K562 (cell line): ENCODE measurements around the gene WDR88. TPM values are rescaled to one million over a fixed set of nuclear protein-coding genes. Genes with fewer than 3 reads are reported as not detected.

Experiments
- ATAC-seq: fragments of 200-7000 bp; cut with Tn5 transposase; 3 replicates; pipeline ENCODE4 v1.9.1; 2020; ENCODE audit warnings: moderate library complexity
- BruUV-seq: library from RNA; stranded (reverse); fragments of 400-500 nt; replicated peaks from 2 replicates; lab custom pipeline; 2021; lab: Mats Ljungman, UMichigan
- CTCF ChIA-PET: fragments of 300-600 bp; formaldehyde crosslinking; extraction: SDS; loops from one replicate; lab custom pipeline; 2021; ENCODE audit warnings: low intra/inter-chr PET ratio; lab: Yijun Ruan, JAX
- POLR2A ChIA-PET: fragments of 300-600, 350-650 bp; sonication (Branson Sonifier 250); formaldehyde crosslinking; extraction: SDS; loops from one replicate; lab custom pipeline; 2021; ENCODE audit warnings: antibody characterized with exemption, inconsistent platforms; lab: Yijun Ruan, JAX
- DNase-seq, 4 experiments: peaks; one replicate each; pipeline versions ENCODE4 v3.0.0 to v3.0.0-alpha.2; 2011 to 2018; ENCODE audit warnings: low spot score in 3 of 4, mixed read lengths in 3 of 4; ENCODE audit errors: extremely low read depth in 1 of 4
- FAIRE-seq: peaks from 2 replicates; lab custom pipeline; 2011; peaks lifted over from hg19 to GRCh38; lab: Jason Lieb, UNC
- H2AFZ ChIP-seq: 2 replicates; pipeline ENCODE4 v1.6.0; 2011; ENCODE audit warnings: low read depth, low read length, control low read depth, inconsistent platforms
- H3K27ac ChIP-seq: fragments of 200-600 bp; 3 replicates; pipeline ENCODE4 v1.8.0; 2011; ENCODE audit warnings: low read depth, mild to moderate bottlenecking, control low read depth, inconsistent platforms, low read length, moderate library complexity, mixed read lengths; ENCODE audit errors: extremely low read depth
- H3K27me3 ChIP-seq, 2 experiments: fragments of 300-600 bp in 1 of 2; 2 replicates in 1 of 2; 3 replicates in 1 of 2; pipeline versions ENCODE4 v1.6.0 to v1.8.0; 2011; ENCODE audit warnings: inconsistent platforms in 2 of 2, low read length in 2 of 2, mild to moderate bottlenecking in 1 of 2, mixed read lengths in 1 of 2, moderate library complexity in 1 of 2; ENCODE audit not compliant: control insufficient read depth in 2 of 2, insufficient read depth in 2 of 2
- H3K36me3 ChIP-seq: fragments of 300-600 bp; 3 replicates; pipeline ENCODE4 v1.8.0; 2011; ENCODE audit warnings: mild to moderate bottlenecking, low read length, inconsistent platforms; ENCODE audit not compliant: control insufficient read depth, insufficient read depth
- H3K4me1 ChIP-seq, 2 experiments: fragments of 200-600 bp in 1 of 2; replicated peaks in 1 of 2; 2 replicates in 1 of 2; 3 replicates in 1 of 2; pipeline versions ENCODE4 v1.5.1 to v1.8.0; 2011; ENCODE audit warnings: inconsistent platforms in 2 of 2, low read length in 2 of 2, mild to moderate bottlenecking in 1 of 2, mixed read lengths in 1 of 2, moderate library complexity in 1 of 2; ENCODE audit not compliant: control insufficient read depth in 2 of 2, insufficient read depth in 2 of 2
- H3K4me2 ChIP-seq: 2 replicates; pipeline ENCODE4 v1.6.1; 2011; ENCODE audit warnings: low read length, control low read depth, inconsistent platforms, mixed read lengths; ENCODE audit not compliant: insufficient read depth
- H3K4me3 ChIP-seq: fragments of 200-600 bp; sonication (generic), shearing (Covaris generic); 2 replicates; pipeline ENCODE4 v1.5.1; 2016; ENCODE audit warnings: control low read depth, inconsistent platforms
- H3K79me2 ChIP-seq: fragments of 200-600 bp; 3 replicates; pipeline ENCODE4 v1.8.0; 2011; ENCODE audit warnings: low read length, inconsistent platforms; ENCODE audit not compliant: control insufficient read depth, insufficient read depth
- H3K9ac ChIP-seq, 2 experiments: 2 replicates each; pipeline versions ENCODE4 v1.6.0 to v1.6.1; 2011; ENCODE audit warnings: low read depth in 2 of 2, low read length in 2 of 2, control low read depth in 1 of 2, inconsistent platforms in 1 of 2, mild to moderate bottlenecking in 1 of 2, mixed read lengths in 1 of 2; ENCODE audit not compliant: insufficient read depth in 1 of 2
- H3K9me1 ChIP-seq: one replicate; pipeline ENCODE4 v1.6.0; 2011; ENCODE audit warnings: inconsistent platforms, mild to moderate bottlenecking, low read length, moderate library complexity; ENCODE audit not compliant: control insufficient read depth, insufficient read depth
- H3K9me3 ChIP-seq: replicated peaks from 2 replicates; pipeline ENCODE4 v1.5.1; 2011; ENCODE audit warnings: low read depth, low read length, inconsistent platforms; ENCODE audit not compliant: control insufficient read depth, insufficient read depth
- H4K20me1 ChIP-seq: replicated peaks from 2 replicates; pipeline ENCODE4 v1.6.1; 2011; ENCODE audit warnings: low read length, inconsistent platforms, mixed read lengths; ENCODE audit not compliant: control insufficient read depth, insufficient read depth
- ATF7 ChIP-seq: fragments of 450-650 bp; IDR thresholded peaks from 2 replicates; pipeline ENCODE4 v1.7.1; 2014; ENCODE audit warnings: mild to moderate bottlenecking, moderate library complexity
- HMG20B ChIP-seq: fragments of 250-450 bp; sonication (Bioruptor Pico); IDR thresholded peaks from 2 replicates; pipeline ENCODE4 v1.5.0; 2021; ENCODE audit warnings: mild to moderate bottlenecking
- IRF2 ChIP-seq: sonication (generic); formaldehyde crosslinking; IDR thresholded peaks from 2 replicates; pipeline ENCODE4 v1.8.1; 2022; ENCODE audit warnings: mild to moderate bottlenecking, missing genetic modification reagents
- RERE ChIP-seq: sonication (generic); formaldehyde crosslinking; IDR thresholded peaks from 2 replicates; pipeline ENCODE4 v1.8.0; 2023; ENCODE audit warnings: missing genetic modification reagents, mild to moderate bottlenecking, borderline replicate concordance
- TBP ChIP-seq: optimal IDR thresholded peaks from 2 replicates; pipeline ENCODE3; 2011; ENCODE audit warnings: low read depth, low read length, improper control_type of control experiment
- ZEB2 ChIP-seq: fragments of 450-650 bp; IDR thresholded peaks from 2 replicates; pipeline ENCODE4 v1.6.1; 2016
- ZNF140 ChIP-seq: fragments of 250-450 bp; sonication (Bioruptor Pico); IDR thresholded peaks from 2 replicates; pipeline ENCODE4 v1.8.0; 2021; ENCODE audit warnings: moderate library complexity, mild to moderate bottlenecking, inconsistent platforms
- ZNF318 ChIP-seq, 2 experiments: fragments of 450-650 bp; IDR thresholded peaks; 2 replicates each; pipeline ENCODE4 v1.6.1; 2016; ENCODE audit warnings: mild to moderate bottlenecking in 2 of 2, borderline replicate concordance in 1 of 2, low read depth in 1 of 2, moderate library complexity in 1 of 2
- WGBS: fragments of 100-300 bp; shearing (Covaris generic); methylation state at CpG from one replicate; pipeline ENCODE4 v1.1.6; 2016; ENCODE audit warnings: low coverage, mixed read lengths; ENCODE audit not compliant: insufficient coverage; ENCODE audit errors: missing lambda C conversion rate; 5-methylcytosine and 5-hydroxymethylcytosine counted together
- in situ Hi-C: fragments of 300-500 bp; cut with MboI; formaldehyde crosslinking; loops from 4 replicates; pipeline ENCODE4 v1.15.0; 2018; ENCODE audit warnings: inconsistent platforms, mixed read lengths
- intact Hi-C: fragments of 100-400 bp; cut with micrococcal nuclease; formaldehyde crosslinking; loops from 2 replicates; pipeline ENCODE4 v1.14.2; 2022
- polyA plus RNA-seq, 8 experiments: library from polyadenylated mRNA; depleted of rRNA in 4 of 8; stranded (reverse) in 5 of 8; unstranded in 3 of 8; fragments of >200 nt; fragmentation: Nextera tagmentation in 2 of 8; fragmentation: Illumina TruSeq in 1 of 8; extraction: Ambion mirVana in 2 of 8; extraction: Trizol in 1 of 8; gene quantifications; 2 replicates each; pipeline versions ENCODE4 v1.2.1 to v1.2.3, GENCODE V29; 2011 to 2014; ENCODE audit warnings: inconsistent platforms in 1 of 8, missing spikeins in 1 of 8
- total RNA-seq, 7 experiments: library from RNA; depleted of rRNA in 6 of 7; stranded (reverse); fragments of >200 nt in 6 of 7; fragmentation: Illumina TruSeq in 2 of 7; extraction: Trizol in 2 of 7; gene quantifications; 2 replicates each; pipeline versions ENCODE4 v1.2.1 to v1.2.3, GENCODE V29; 2011 to 2021; ENCODE audit warnings: low replicate concordance in 1 of 7

The WDR88 gene
- total and polyA plus RNA-seq, 9 of the 15 experiments (the other 6 are each of a cell fraction or from before 2014, with no cell fraction given): 0.03 to 0.04 TPM; not detected in 7

GRCh38 chr19:33086955-33087354 lies 45.0 kb upstream of the WDR88 start:
- Histone ChIP-seq H3K4me1 (peaks cover 2 to 3% of the 10 kb centered on the region in 2 experiments; a peak in 2 of 5 replicates), H3K4me2 (no peak overlapping the region), H3K9me1 (no peaks in the 10 kb centered on the region), H3K9ac (no peak overlapping the region), H3K36me3 (peaks cover 28% of the 10 kb centered on the region), H3K4me3 (no peak overlapping the region), H3K27ac (no peak overlapping the region), H3K79me2 (peaks cover 5% of the 10 kb centered on the region; the same call in 2 of the 3 replicates), H3K27me3 (no peaks in the 10 kb centered on the region), H3K9me3 (no peaks in the 10 kb centered on the region), H2AFZ (no peak overlapping the region), H4K20me1 (no peaks in the 10 kb centered on the region)
- no peak for TF ChIP-seq ATF7
- TF ChIP-seq ZNF140: no peak
- no peak for TF ChIP-seq TBP
- no peak for TF ChIP-seq ZEB2
- TF ChIP-seq RERE (CRISPR knock-in tag): no peak
- no peak for TF ChIP-seq HMG20B (CRISPR knock-in tag)
- TF ChIP-seq ZNF318 (IDR thresholded peaks at IDR 0.05; ENCODE audit: borderline replicate concordance in 1 of 2, low read depth in 1 of 2): no peak
- no peak for TF ChIP-seq IRF2
- ChIA-PET CTCF (no interaction called here), POLR2A (no interaction called here)
- in situ Hi-C loops (no loop called here), intact Hi-C loops (no loop called here)
- WGBS: 14% methylated on average over 1 of the region's 1 CpG
- DNase-seq (no peak), ATAC-seq (no peak), FAIRE-seq (no peak)
- BruUV-seq: no TSS peak
